Measurements from ENCODE around the gene PRKCD. TPM values are rescaled to one million over a fixed set of nuclear protein-coding genes. Genes with fewer than 3 reads are reported as not detected.

PRKCD gene
- total and polyA plus RNA-seq, 12 donors, result 10.7 to 156 (median 49.2) TPM

- WGBS, 4 donors, result 51 to 61% (median 55%) methylated on average over 4 of the region's 4 CpGs
- peaks cover 0 to 77% of the 10 kb centered on the region in 2 donors for H3K36me3 ChIP-seq (replicated peaks in 1 of 2)
- DNase-seq, result peak in 2 of 7 donors; percentile 40 to 43
Observed at GRCh38 chr3:53122255-53122932, 38.6 kb upstream of the PRKCD start.

GRCh38 chr3:53122933-53123305 lies 38.1 kb upstream of the PRKCD start:
- no peaks in the 10 kb centered on the region for H3K9me3 ChIP-seq (replicated peaks in 1 of 3)
- TF ChIP-seq CTCF (IDR thresholded peaks at IDR 0.05), result no peak
- no peak for TF ChIP-seq POLR2A (IDR thresholded peaks at IDR 0.05)
- H3K4me3 ChIP-seq, result no peak overlapping the region
- peaks cover 11% of the 10 kb centered on the region in 2 donors for H3K4me1 ChIP-seq (replicated peaks in 1 of 2)
- WGBS, 4 donors, result 86 to 93% (median 89%) methylated on average over 1 of the region's 1 CpG
- intact Hi-C loops (cut with DNase I), result loop anchor here in 1 of 2 donors (5.0 kb wide), 1 partner anchor 39 kb away; the partner anchor contains the start of gene PRKCD
- H3K27ac ChIP-seq, result peak overlapping the region in 3 of 5 donors; percentile 48 to 62 (median 61)
- H3K27me3 ChIP-seq, result no peaks in the 10 kb centered on the region
- H3K36me3 ChIP-seq (replicated peaks in 1 of 2), result peaks cover 0 to 72% of the 10 kb centered on the region in 2 donors
- peak in 1 of 7 donors; percentile 50 for DNase-seq

More at GRCh38 chr3:53122255-53122932, 38.6 kb upstream of the PRKCD start:
- peak overlapping the region in 3 of 5 donors; percentile 48 to 62 (median 61) for H3K27ac ChIP-seq
- H3K9me3 ChIP-seq (replicated peaks in 1 of 3), result no peaks in the 10 kb centered on the region
- TF ChIP-seq POLR2A (IDR thresholded peaks at IDR 0.05), result no peak
- no peak for TF ChIP-seq CTCF (IDR thresholded peaks at IDR 0.05)
- H3K4me1 ChIP-seq (replicated peaks in 1 of 2), result peaks cover 11% of the 10 kb centered on the region in 2 donors
- H3K4me3 ChIP-seq, result no peak overlapping the region
- no peaks in the 10 kb centered on the region for H3K27me3 ChIP-seq
- intact Hi-C loops (cut with DNase I), result loop anchor here in 1 of 2 donors (5.0 kb wide), 1 partner anchor 40 kb away; the partner anchor contains the start of gene PRKCD

- H3K4me1 ChIP-seq (replicated peaks in 1 of 2), result peaks cover 11% of the 10 kb centered on the region in 2 donors
- H3K36me3 ChIP-seq (replicated peaks in 1 of 2), result peaks cover 0 to 66% of the 10 kb centered on the region in 2 donors
- intact Hi-C loops (cut with DNase I), result loop anchor here in 1 of 2 donors (5.0 kb wide), 1 partner anchor 39 kb away; the partner anchor contains the start of gene PRKCD
- TF ChIP-seq CTCF (IDR thresholded peaks at IDR 0.05) (no peak), POLR2A (IDR thresholded peaks at IDR 0.05) (no peak)
- no peaks in the 10 kb centered on the region for H3K27me3 ChIP-seq
- H3K4me3 ChIP-seq, result no peak overlapping the region
- no peaks in the 10 kb centered on the region for H3K9me3 ChIP-seq (replicated peaks in 1 of 3)
- H3K27ac ChIP-seq, result peak overlapping the region in 1 of 5 donors; percentile 48
- 78 to 86% (median 85%) methylated on average over 8 of the region's 8 CpGs for WGBS, 4 donors
- DNase-seq, result no peak
Observed at GRCh38 chr3:53123510-53123909, 37.5 kb upstream of the PRKCD start.

- intact Hi-C loops (cut with DNase I), result loop anchor here in 1 of 2 donors (5.0 kb wide), 1 partner anchor 38 kb away; the partner anchor contains the start of gene PRKCD
- Histone ChIP-seq H3K27ac (no peak overlapping the region), H3K9me3 (replicated peaks in 1 of 3) (no peaks in the 10 kb centered on the region), H3K27me3 (no peaks in the 10 kb centered on the region), H3K4me3 (no peak overlapping the region), H3K36me3 (replicated peaks in 1 of 2) (peaks cover 0 to 62% of the 10 kb centered on the region in 2 donors), H3K4me1 (replicated peaks in 1 of 2) (peaks cover 11 to 14% of the 10 kb centered on the region in 2 donors)
- TF ChIP-seq POLR2A (IDR thresholded peaks at IDR 0.05) (no peak), CTCF (IDR thresholded peaks at IDR 0.05) (no peak)
- no peak for DNase-seq
- 61 to 84% (median 75%) methylated on average over 5 to 6 of the region's 6 CpGs for WGBS, 4 donors
Observed at GRCh38 chr3:53123953-53124352, 37.1 kb upstream of the PRKCD start.
